GM18951 (cell line): ENCODE results near the gene IRAK1.

Experiments
- POLR2A ChIP-seq: IDR thresholded peaks from 4 replicates; pipeline ENCODE4 v1.6.1; 2011; ENCODE audit warnings: mild to moderate bottlenecking; ENCODE audit not compliant: insufficient read length, insufficient read depth; ENCODE audit errors: extremely low read depth
- in situ Hi-C: fragments of 300-500 bp; cut with MboI; formaldehyde crosslinking; loops from one replicate; pipeline ENCODE4 v1.12.0; 2022; ENCODE audit warnings: low sequenced_read_pairs, mixed read lengths, inconsistent platforms; ENCODE audit not compliant: unreplicated experiment

The IRAK1 gene

DNA sequence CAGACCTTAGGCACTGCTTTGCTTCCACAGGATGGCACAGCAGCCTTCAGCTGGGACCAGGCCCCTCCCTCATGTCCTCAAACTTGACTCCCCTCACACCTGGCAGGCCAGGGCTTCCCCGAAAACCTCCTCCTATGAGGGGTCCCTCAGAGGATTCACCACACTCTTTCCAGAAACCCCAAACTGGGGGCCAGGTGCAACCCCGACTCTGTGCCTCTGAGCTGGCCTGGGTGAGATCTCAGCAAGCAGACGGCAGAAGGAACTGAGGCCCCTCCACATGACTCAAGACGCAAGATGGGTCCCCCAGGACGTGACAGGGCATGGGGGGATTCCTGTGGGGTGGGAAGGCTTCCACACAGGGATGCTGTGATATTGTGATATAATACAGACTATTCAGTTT lies 54.3 kb downstream of the IRAK1 start:
- no peak for TF ChIP-seq POLR2A
- in situ Hi-C loops = no loop called here

- in situ Hi-C loops = no loop called here
These were observed 55.6 kb downstream of the IRAK1 start for GRCh38 chrX:153964105-153964504.

DNA sequence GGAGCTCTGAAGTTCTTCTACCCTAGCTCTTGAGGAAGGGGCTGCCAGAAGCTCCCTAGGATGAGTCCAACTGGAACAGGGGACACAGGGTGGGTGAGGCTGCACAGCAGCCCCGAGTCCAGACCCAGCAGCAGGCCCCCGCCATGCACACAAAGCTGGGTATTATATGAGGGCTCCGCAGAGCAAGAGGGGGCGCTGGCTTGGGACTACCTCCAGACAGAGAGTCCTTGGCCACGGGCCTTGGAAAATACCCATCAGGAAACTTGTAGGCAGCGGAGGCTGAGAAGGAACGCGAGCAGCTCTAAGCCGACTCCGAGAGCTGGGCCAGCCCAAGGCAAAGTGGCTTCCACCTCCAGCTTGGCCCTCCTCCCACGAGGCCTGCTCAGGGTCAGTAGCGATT lies 56.2 kb downstream of the IRAK1 start:
- TF ChIP-seq POLR2A = no peak
- in situ Hi-C loops = no loop called here

More at GRCh38 chrX:153964105-153964504, 55.6 kb downstream of the IRAK1 start:
- TF ChIP-seq POLR2A = no peak

GRCh38 chrX:153961292-153961691 lies 58.4 kb downstream of the IRAK1 start:
- in situ Hi-C loops = no loop called here
- TF ChIP-seq POLR2A = no peak

- in situ Hi-C loops = no loop called here
- no peak for TF ChIP-seq POLR2A
These were observed 58.9 kb downstream of the IRAK1 start for GRCh38 chrX:153960786-153961185.
